ENCODE results near the gene MVD. TPM values are rescaled to one million over a fixed set of nuclear protein-coding genes. Genes with fewer than 3 reads are reported as not detected.
A peak's percentile ranks its signal among the peaks of the same experiment; 100 is the strongest.

The MVD gene
- polyA plus RNA-seq, 1 donor (not counting 4 experiments of a cell fraction or from before 2014, with no cell fraction given): 59.6 TPM

DNA sequence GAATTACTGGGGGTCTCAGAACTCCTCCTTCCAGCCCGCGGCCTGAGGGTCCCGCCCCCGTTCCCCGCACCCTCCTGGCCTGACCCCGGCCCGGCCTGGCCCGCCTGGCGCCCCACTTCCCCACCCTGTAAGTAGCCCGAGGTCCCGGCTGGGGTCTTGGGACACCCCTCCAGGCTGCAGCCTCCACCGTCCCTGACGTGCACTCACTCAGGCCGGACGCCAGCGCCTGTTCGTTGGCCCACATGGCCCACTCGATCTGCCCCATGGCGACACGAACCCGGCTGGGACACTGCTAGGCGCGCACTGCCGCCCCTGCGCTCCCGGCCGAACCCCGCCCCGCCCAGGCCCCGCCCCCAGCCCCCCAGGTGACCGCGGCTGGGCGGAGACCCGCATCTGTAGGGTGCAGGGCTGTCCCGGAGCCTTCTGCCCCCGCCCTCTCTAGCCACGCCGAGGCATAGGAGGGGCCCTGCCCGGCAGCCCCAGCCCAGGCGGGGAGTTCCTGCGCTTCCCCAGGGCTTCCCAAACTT is 12.1 kb downstream of the MVD start, which contains the start of gene CYBA:
CYBA (minus strand) TSS at position 305 of the 527 bp plus-strand sequence; CDS start at position 265, 40 bp downstream.
- Histone ChIP-seq H3K4me3 (ENCODE audit: control insufficient read depth in 2 of 3, extremely low read depth in 1 of 3, insufficient read depth in 2 of 3, low read depth in 1 of 3, low read length in 3 of 3) (peak within 1 kb of the TSS in 1 of 3 experiments; percentile 22), H3K27me3 (ENCODE audit: control insufficient read depth, extremely low read depth, insufficient read depth, low read length) (no peaks in the 10 kb centered on the region), H3K27ac (ENCODE audit: control insufficient read depth, insufficient read depth, low read length) (no peak within 1 kb of the TSS), H3K4me1 (ENCODE audit: control insufficient read depth, extremely low read depth, insufficient read depth, low read length) (no peaks in the 10 kb centered on the region), H3K9ac (ENCODE audit: control insufficient read depth, extremely low read depth, insufficient read depth, low read length) (no peak within 1 kb of the TSS), H2AFZ (ENCODE audit: control insufficient read depth, low read length) (no peak within 1 kb of the TSS), H3K36me3 (ENCODE audit: control insufficient read depth in 2 of 2, extremely low read depth in 1 of 2, insufficient read depth in 2 of 2, low read length in 2 of 2) (peaks cover 27 to 28% of the 10 kb centered on the region in 2 experiments), H3K4me2 (ENCODE audit: control insufficient read depth, extremely low read depth, insufficient read depth, low read depth, low read length) (peak within 1 kb of the TSS; percentile 22), H3K9me3 (ENCODE audit: control insufficient read depth, low read depth, low read length) (no peaks in the 10 kb centered on the region), H3K79me2 (ENCODE audit: control insufficient read depth, insufficient read depth, low read length) (no peaks in the 10 kb centered on the region), H4K20me1 (ENCODE audit: control insufficient read depth, extremely low read depth, insufficient read depth, low read length) (peaks cover 6% of the 10 kb centered on the region), H3K9me1 (ENCODE audit: control insufficient read depth, extremely low read depth, insufficient read depth, low read length) (no peaks in the 10 kb centered on the region)
- DNase-seq (ENCODE audit: low read depth, low spot score) (no peak), FAIRE-seq (no peak)
- dilution Hi-C loops (cut with MboI; ENCODE audit: extremely low pct_ligation_motif_present, low sequenced_read_pairs): loop anchor here (25.0 kb wide), 1 partner anchor 111 kb away; no protein-coding TSS in a partner anchor
- TF ChIP-seq, protein P1, sequence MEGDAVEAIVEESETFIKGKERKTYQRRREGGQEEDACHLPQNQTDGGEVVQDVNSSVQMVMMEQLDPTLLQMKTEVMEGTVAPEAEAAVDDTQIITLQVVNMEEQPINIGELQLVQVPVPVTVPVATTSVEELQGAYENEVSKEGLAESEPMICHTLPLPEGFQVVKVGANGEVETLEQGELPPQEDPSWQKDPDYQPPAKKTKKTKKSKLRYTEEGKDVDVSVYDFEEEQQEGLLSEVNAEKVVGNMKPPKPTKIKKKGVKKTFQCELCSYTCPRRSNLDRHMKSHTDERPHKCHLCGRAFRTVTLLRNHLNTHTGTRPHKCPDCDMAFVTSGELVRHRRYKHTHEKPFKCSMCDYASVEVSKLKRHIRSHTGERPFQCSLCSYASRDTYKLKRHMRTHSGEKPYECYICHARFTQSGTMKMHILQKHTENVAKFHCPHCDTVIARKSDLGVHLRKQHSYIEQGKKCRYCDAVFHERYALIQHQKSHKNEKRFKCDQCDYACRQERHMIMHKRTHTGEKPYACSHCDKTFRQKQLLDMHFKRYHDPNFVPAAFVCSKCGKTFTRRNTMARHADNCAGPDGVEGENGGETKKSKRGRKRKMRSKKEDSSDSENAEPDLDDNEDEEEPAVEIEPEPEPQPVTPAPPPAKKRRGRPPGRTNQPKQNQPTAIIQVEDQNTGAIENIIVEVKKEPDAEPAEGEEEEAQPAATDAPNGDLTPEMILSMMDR (optimal IDR thresholded peaks at IDR 0.05 in 1 of 3, IDR thresholded peaks at IDR 0.05 in 1 of 3, conservative IDR thresholded peaks at IDR 0.05 in 1 of 3; ENCODE audit: extremely low read depth in 1 of 3, insufficient read depth in 2 of 3, low read length in 3 of 3): no peak
- no peak for TF ChIP-seq EZH2 (IDR thresholded peaks at IDR 0.05; ENCODE audit: low read length)

DNA sequence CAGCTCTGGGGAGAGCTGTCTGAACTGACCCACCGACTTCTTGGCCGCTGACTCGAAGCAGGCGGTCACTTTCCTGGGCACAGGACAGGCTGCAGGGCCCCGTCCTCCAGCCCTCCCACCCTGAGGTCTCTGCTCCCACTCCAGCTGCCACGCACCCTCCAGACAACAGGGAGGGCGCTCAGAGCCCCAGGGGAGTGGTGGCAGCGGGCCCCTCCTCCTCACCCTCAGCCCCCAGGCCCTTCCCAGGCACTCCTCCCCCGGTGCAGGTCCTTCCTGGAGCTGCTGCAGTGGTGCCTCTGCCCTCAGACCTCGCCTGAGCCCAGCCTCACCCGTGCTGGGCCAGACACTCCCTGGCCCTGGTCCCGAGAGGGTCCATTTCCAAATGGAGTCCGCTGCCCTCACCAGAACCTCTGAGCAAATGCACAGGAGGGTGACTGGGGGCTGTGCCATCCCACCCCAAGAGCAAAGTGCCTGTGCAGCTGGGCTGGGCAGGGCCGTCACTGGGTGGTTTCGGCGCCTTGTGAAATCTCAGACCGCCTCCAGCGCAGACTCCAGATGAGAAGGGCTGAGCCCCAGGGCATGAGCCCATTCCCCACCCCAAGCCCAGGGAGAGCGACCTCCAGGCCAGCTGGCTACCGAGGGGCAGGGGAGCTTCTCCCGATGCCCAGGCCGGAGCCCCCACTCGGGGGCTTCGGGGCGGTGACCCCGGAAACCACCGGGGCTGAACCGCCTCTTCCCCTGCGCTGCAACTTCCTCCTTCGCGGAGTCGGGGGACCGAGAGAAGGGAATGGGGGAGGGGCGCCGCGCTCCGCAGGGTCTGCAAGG is 12.8 kb downstream of the MVD start:
- no peak for DNase-seq (ENCODE audit: low read depth, low spot score)
- dilution Hi-C loops (cut with MboI; ENCODE audit: extremely low pct_ligation_motif_present, low sequenced_read_pairs): loop anchor here (25.0 kb wide), 1 partner anchor 112 kb away; no protein-coding TSS in a partner anchor
- Histone ChIP-seq H3K4me1 (ENCODE audit: control insufficient read depth, extremely low read depth, insufficient read depth, low read length) (no peaks in the 10 kb centered on the region), H3K27me3 (ENCODE audit: control insufficient read depth, extremely low read depth, insufficient read depth, low read length) (no peaks in the 10 kb centered on the region), H3K9ac (ENCODE audit: control insufficient read depth, extremely low read depth, insufficient read depth, low read length) (no peak overlapping the region), H3K27ac (ENCODE audit: control insufficient read depth, insufficient read depth, low read length) (no peak overlapping the region), H3K4me3 (ENCODE audit: control insufficient read depth in 2 of 3, extremely low read depth in 1 of 3, insufficient read depth in 2 of 3, low read depth in 1 of 3, low read length in 3 of 3) (peak overlapping the region in 1 of 3 experiments; percentile 22), H2AFZ (ENCODE audit: control insufficient read depth, low read length) (no peak overlapping the region), H3K36me3 (ENCODE audit: control insufficient read depth in 2 of 2, extremely low read depth in 1 of 2, insufficient read depth in 2 of 2, low read length in 2 of 2) (peaks cover 21 to 24% of the 10 kb centered on the region in 2 experiments), H3K9me3 (ENCODE audit: control insufficient read depth, low read depth, low read length) (no peaks in the 10 kb centered on the region), H3K9me1 (ENCODE audit: control insufficient read depth, extremely low read depth, insufficient read depth, low read length) (no peaks in the 10 kb centered on the region), H3K4me2 (ENCODE audit: control insufficient read depth, extremely low read depth, insufficient read depth, low read depth, low read length) (no peak overlapping the region), H4K20me1 (ENCODE audit: control insufficient read depth, extremely low read depth, insufficient read depth, low read length) (peaks cover 6% of the 10 kb centered on the region), H3K79me2 (ENCODE audit: control insufficient read depth, insufficient read depth, low read length) (no peaks in the 10 kb centered on the region)
- no peak for FAIRE-seq
- TF ChIP-seq, protein P1 (optimal IDR thresholded peaks at IDR 0.05 in 1 of 3, IDR thresholded peaks at IDR 0.05 in 1 of 3, conservative IDR thresholded peaks at IDR 0.05 in 1 of 3; ENCODE audit: extremely low read depth in 1 of 3, insufficient read depth in 2 of 3, low read length in 3 of 3): no peak
- no peak for TF ChIP-seq EZH2 (IDR thresholded peaks at IDR 0.05; ENCODE audit: low read length)
